Epithelial cell of esophagus (primary cell): Measurements from ENCODE around the gene GGT7.

ENCODE experiments used
- DNase-seq: peaks from one replicate; pipeline ENCODE4 v3.0.0; 2010; ENCODE audit warnings: low read depth
- H3K4me3 ChIP-seq: 2 replicates; pipeline ENCODE4 v1.5.1; 2011; ENCODE audit warnings: mild to moderate bottlenecking, low read length, control low read depth
- CTCF ChIP-seq: IDR thresholded peaks from 2 replicates; pipeline ENCODE4 v1.5.1; 2011; ENCODE audit warnings: low read depth, mild to moderate bottlenecking, low read length, control low read depth, inconsistent platforms; ENCODE audit not compliant: insufficient read depth; ENCODE audit errors: missing control alignments

The GGT7 gene

DNA sequence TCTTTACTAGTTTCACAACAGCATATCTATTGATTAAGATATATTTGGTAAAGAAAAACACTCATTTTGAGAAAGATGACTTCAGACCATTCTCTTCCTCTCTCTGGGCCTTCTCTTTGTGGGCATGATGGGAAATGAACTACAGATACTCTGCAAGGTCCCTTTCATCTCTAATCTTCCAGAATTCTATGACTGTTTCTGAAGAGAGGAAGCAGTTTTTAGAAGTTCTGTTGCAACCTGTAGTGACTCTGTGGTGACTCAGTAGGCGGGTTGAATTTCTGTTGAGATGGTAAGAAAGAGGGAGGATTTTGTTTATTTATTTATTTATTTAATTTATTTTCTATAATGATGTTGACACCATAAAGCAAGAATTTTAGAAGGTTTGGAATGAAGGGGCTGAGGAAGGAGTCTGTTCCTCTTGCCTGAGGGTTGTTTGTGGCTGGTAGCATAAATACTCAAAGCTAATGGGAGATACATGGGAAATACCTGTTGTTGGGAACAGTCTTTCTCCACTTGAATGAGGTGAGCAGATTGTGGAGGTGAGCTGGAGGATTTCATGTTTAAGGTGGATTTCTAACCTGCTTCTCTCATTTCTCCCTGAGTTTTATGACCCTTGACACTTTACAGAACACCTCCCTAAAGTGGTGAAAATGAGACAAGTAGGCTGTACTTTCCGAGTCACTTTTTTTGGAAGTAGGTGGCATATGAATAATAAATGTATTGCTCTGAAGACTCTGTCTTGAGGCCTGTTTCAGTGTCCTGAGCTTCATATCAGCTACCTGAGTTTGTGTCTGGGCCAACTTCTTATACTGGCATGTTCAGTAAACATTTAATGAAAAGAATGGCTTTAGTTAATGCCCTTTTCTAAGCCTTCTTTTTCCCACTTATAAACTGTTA lies 18.8 kb upstream of the GGT7 start:
- TF ChIP-seq CTCF, result no peak
- H3K4me3 ChIP-seq, result no peak overlapping the region
- peak; percentile 94 for DNase-seq

DNA sequence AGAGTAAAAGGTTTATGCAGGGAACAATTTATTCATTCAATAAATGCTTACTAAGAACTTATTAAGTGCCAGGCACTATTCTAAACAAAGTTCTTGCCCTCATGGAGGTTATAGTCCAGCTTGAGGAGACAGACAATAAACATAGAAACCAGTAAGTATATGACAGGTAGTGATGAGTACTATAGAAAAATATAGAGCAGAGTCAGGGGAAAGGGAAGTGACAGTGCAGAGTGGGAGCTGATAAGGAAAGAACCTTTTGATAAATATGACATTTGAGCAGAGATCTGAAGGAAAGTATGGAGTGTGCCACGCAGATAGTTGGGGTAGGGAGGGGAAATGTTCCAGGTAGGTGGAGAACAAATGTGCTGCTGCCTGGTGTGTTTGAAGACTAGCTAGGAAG lies 15.8 kb upstream of the GGT7 start:
- TF ChIP-seq CTCF, result no peak

GRCh38 chr20:34887023-34887422 lies 14.4 kb upstream of the GGT7 start:
- no peak overlapping the region for H3K4me3 ChIP-seq
- no peak for DNase-seq
- no peak for TF ChIP-seq CTCF

More for the DNA sequence above, 15.8 kb upstream of the GGT7 start:
- H3K4me3 ChIP-seq, result no peak overlapping the region
- no peak for DNase-seq

DNA sequence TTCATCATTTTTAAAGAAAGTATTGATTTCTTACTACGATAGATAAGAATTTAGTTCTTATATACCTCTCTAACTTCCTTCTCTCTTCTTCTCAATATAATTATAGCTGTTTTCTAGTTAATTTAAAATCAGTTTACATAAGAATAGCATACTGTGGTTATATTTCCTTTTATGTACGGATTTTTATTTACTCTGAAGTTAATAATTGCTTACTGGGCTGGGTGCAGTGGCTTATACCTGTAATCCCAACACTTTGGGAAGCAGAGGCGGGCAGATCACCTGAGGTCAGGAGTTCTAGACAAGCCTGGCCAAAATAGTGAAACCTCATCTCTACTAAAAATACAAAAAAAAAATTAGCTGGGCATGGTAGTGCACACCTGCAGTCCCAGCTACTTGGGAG lies 13.5 kb upstream of the GGT7 start:
- no peak for TF ChIP-seq CTCF

GRCh38 chr20:34884260-34884659 lies 11.6 kb upstream of the GGT7 start:
- TF ChIP-seq CTCF, result no peak
- DNase-seq, result no peak
- no peak overlapping the region for H3K4me3 ChIP-seq

More for the DNA sequence above, 13.5 kb upstream of the GGT7 start:
- no peak overlapping the region for H3K4me3 ChIP-seq
- no peak for DNase-seq

GRCh38 chr20:34883809-34884208 lies 11.2 kb upstream of the GGT7 start:
- no peak for DNase-seq
- no peak overlapping the region for H3K4me3 ChIP-seq
- no peak for TF ChIP-seq CTCF

DNA sequence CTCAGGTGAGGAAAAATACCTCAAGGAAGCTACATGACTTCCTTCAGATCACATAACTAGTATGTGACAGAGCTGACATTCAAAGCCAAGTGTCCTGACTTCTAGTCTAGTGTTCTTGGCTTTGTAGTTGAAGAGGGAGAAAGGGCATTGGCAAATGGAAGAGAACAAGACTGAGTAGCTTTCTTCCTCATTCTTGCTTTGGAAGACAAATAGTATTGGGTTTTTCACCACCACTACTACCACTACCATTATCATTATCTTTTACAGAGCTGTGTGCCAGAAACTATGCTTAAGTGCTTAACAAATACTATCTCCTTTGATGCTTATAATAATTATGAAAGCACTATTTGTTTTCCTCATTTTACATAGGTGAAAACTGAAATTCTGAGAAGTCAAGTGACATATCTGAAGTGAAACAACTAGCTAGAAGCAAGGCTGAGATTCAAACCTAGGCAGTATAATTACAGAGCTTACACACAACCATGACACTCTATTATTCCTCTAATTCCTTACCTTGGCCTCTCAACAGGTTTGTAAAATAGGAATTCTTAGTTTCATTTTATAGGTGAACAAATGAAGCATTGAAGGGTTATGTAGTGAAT lies 10.5 kb upstream of the GGT7 start:
- DNase-seq, result no peak
- no peak overlapping the region for H3K4me3 ChIP-seq
- no peak for TF ChIP-seq CTCF
